Lower lobe of right lung (tissue), 2 donors: ENCODE results near the gene MMAB. TPM values are rescaled to one million over a fixed set of nuclear protein-coding genes. Genes with fewer than 3 reads are reported as not detected.

Experiments used
- ATAC-seq, 2 donors: fragments of 200-7000 bp; cut with Tn5 transposase; one replicate each; pipeline ENCODE4 v1.9.1; 2020 to 2022; ENCODE audit warnings: mild to moderate bottlenecking in 2 of 2, moderate library complexity in 2 of 2
- DNase-seq: peaks from one replicate; pipeline ENCODE4 v3.0.0-alpha.2; 2020
- H3K27ac ChIP-seq: fragments of 200-600 bp; one replicate; pipeline ENCODE4 v1.8.0; 2022
- H3K27me3 ChIP-seq: fragments of 200-600 bp; one replicate; pipeline ENCODE4 v1.8.0; 2022; ENCODE audit warnings: low read depth
- H3K36me3 ChIP-seq: fragments of 200-600 bp; one replicate; pipeline ENCODE4 v1.8.0; 2022; ENCODE audit warnings: mild to moderate bottlenecking
- H3K4me1 ChIP-seq: fragments of 200-600 bp; one replicate; pipeline ENCODE4 v1.8.0; 2022
- H3K4me3 ChIP-seq: fragments of 200-600 bp; one replicate; pipeline ENCODE4 v1.8.0; 2022; ENCODE audit warnings: mild to moderate bottlenecking
- H3K9me3 ChIP-seq: fragments of 200-600 bp; one replicate; pipeline ENCODE4 v1.8.0; 2022
- intact Hi-C: fragments of 100-400 bp; cut with DNase I; formaldehyde crosslinking; loops from one replicate; pipeline ENCODE4 v1.11.0; 2022
- total RNA-seq: library from RNA; stranded (reverse); fragmentation: NEBNext Ultra II Directional; extraction: Animal tissue kit (Norgen Biotek cat#: 25700); gene quantifications from one replicate; pipeline ENCODE4 v1.2.1, GENCODE V29; 2021
- TF ChIP-seq, protein P1 (sequence below): fragments of 200-600 bp; IDR thresholded peaks from one replicate; pipeline ENCODE4 v1.8.0; 2022; ENCODE audit warnings: antibody characterized with exemption, mild to moderate bottlenecking
- donor health status: DM: no; HTN: yes; CAD: no; lungs with severe emphysema.

Gene MMAB
- total RNA-seq, 1 donor from 2014 or later: 55.0 TPM

DNA sequence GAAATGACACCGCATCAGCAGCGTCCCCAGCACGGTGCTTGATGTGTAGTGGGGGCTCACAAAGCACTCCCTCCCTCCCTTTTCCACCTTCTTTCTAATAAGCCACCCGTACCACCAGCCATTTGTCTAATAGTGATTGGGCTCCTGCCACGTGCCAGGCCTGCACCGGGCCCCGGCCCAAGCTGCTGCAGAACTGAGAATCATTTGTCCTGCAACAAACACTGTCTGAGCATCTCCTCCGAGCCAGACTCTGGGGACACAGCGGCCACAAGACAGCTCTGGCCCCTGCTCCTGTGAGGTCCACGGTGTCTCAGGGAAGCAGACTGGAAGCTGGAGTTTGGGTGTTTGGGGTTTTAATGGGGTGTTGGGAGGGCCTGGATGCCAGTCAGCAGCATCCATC, 44.2 kb upstream of the MMAB start:
- H3K9me3 ChIP-seq: no peaks in the 10 kb centered on the region
- no peaks in the 10 kb centered on the region for H3K4me1 ChIP-seq
- H3K36me3 ChIP-seq: no peaks in the 10 kb centered on the region
- H3K4me3 ChIP-seq: no peak overlapping the region
- ATAC-seq (no peak), DNase-seq (no peak)
- TF ChIP-seq, protein P1, sequence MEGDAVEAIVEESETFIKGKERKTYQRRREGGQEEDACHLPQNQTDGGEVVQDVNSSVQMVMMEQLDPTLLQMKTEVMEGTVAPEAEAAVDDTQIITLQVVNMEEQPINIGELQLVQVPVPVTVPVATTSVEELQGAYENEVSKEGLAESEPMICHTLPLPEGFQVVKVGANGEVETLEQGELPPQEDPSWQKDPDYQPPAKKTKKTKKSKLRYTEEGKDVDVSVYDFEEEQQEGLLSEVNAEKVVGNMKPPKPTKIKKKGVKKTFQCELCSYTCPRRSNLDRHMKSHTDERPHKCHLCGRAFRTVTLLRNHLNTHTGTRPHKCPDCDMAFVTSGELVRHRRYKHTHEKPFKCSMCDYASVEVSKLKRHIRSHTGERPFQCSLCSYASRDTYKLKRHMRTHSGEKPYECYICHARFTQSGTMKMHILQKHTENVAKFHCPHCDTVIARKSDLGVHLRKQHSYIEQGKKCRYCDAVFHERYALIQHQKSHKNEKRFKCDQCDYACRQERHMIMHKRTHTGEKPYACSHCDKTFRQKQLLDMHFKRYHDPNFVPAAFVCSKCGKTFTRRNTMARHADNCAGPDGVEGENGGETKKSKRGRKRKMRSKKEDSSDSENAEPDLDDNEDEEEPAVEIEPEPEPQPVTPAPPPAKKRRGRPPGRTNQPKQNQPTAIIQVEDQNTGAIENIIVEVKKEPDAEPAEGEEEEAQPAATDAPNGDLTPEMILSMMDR: no peak
- H3K27ac ChIP-seq: no peak overlapping the region
- intact Hi-C loops: no loop called here
- H3K27me3 ChIP-seq: peaks cover 9% of the 10 kb centered on the region

DNA sequence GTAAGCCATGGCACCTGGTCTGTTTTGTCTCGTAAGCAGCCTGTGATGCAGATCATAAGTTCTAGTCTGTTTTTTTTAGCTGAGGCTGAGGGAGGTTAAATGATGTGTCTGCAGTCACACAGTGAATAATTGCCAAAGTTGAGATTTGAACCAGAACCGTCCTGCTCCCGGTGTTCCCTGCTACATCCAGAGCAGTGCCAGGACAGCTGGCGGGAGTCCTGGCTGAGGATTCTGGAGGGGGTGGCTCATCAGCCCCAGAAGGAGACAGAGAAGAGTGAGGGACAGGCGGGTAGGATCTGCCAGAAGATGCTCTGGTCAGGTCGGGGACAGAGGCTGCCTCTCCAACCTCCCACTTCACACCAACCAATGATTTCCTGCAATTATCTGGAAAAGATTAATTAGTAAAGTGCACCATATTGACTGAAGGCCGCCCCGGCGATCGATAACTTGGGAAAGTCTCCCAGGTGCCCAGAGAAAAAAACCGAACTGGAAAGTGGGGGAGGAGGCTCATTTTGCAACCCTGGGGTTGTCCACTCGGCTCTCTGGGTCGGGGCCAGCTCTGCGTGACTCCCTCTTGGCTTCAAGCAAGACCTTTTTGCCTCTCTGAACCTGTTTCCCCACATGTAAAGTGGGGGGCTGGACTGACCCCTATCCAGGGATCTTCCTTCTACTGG, 42.4 kb upstream of the MMAB start:
- no peak overlapping the region for H3K4me3 ChIP-seq
- H3K9me3 ChIP-seq: no peaks in the 10 kb centered on the region
- no peaks in the 10 kb centered on the region for H3K4me1 ChIP-seq
- no peaks in the 10 kb centered on the region for H3K36me3 ChIP-seq
- intact Hi-C loops: no loop called here
- DNase-seq: no peak
- no peak overlapping the region for H3K27ac ChIP-seq
- H3K27me3 ChIP-seq: peaks cover 21% of the 10 kb centered on the region
- TF ChIP-seq, protein P1: no peak
- ATAC-seq: no peak

DNA sequence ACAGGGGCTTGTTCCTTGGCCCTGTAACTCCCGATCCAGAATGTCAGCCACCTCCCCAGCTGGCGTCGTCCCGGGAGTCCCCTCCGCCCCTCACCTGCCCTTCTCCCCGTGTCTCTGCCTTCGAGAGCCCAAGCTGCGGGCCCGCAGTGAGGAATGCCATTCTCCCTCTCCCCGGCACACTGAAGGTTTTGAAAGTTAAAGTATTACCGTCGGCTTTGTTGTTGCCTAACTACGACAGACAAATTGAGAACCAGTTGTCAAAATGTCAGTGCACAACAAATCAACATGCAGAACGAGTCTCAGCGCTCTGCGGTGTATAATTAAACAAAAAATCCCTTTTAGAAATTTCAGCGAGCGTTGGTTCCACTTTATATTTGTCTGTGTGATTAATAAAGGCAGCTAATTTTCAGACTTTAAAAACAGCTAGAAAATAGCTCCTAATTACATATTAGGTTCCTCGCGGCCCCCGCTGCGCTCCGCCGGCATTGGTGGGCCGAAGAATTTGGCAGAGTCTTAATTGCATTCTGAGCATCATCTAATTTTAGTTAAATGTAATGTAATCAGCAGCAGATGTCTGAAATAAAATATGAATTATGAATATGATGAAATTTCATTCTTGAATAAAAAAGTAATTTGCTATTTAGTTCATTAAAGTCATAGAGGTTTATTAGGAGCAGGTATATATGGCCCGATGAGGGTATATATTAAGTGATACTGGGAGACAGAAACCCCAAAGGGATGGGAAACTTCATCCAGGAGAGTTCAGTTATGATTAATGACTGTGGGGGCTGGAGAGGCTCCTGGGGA, 40.5 kb upstream of the MMAB start:
- Histone ChIP-seq H3K27me3 (peaks cover 21% of the 10 kb centered on the region), H3K4me1 (no peaks in the 10 kb centered on the region), H3K4me3 (no peak overlapping the region), H3K9me3 (no peaks in the 10 kb centered on the region), H3K27ac (no peak overlapping the region), H3K36me3 (no peaks in the 10 kb centered on the region)
- TF ChIP-seq, protein P1: no peak
- intact Hi-C loops: no loop called here
- no peak for ATAC-seq
- no peak for DNase-seq

DNA sequence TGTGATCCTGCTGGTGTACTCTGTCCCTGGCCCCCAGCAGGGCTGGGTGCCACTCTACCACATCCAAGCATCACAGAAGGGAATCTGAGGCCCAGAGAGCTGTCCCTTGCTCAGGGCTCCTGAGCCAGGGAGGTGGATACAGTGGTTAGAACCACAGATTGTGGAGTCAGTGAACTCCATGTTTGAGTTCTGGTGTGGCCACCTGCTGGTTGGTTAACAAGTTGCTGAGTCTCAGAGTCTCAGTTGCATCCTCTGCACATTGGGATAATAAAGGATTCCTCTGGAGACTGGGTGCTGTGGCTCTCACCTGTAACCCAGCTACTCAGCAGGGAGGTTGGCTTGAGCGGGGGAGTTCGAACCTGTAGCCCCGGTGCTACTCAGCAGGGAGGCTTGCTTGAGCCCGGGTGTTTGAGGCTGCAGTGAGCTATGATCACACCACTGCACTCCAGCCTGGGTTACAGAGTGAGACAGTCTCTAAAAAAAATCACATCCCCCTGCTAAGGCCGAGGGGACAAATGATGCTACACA, 39.7 kb upstream of the MMAB start:
- H3K27me3 ChIP-seq: peaks cover 25% of the 10 kb centered on the region
- no peaks in the 10 kb centered on the region for H3K36me3 ChIP-seq
- ATAC-seq (no peak), DNase-seq (no peak)
- no peaks in the 10 kb centered on the region for H3K4me1 ChIP-seq
- H3K9me3 ChIP-seq: no peaks in the 10 kb centered on the region
- intact Hi-C loops: no loop called here
- TF ChIP-seq, protein P1: no peak
- H3K27ac ChIP-seq: no peak overlapping the region
- no peak overlapping the region for H3K4me3 ChIP-seq

DNA sequence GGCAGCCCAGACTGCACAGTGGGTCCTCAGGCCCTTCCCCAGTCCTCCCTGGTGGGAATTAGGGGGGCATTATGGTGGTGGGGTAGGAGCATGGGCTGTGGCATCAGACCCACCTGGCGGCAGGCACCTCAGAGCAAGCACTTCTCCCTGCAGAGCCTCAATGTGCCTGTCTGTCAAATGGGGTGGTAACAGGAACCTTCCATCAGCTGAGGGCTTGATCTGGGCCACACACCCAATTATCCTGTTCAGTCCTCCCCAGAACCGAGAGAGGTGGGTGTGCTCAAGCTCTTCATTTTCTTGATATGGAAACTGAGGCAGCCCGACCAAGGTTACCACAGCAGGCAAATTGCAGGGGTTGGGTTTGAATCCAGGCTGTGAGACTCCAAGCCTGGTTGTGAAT, 38.7 kb upstream of the MMAB start:
- H3K27me3 ChIP-seq: peaks cover 29% of the 10 kb centered on the region
- no peaks in the 10 kb centered on the region for H3K4me1 ChIP-seq
- H3K9me3 ChIP-seq: no peaks in the 10 kb centered on the region
- no peak overlapping the region for H3K27ac ChIP-seq
- intact Hi-C loops: no loop called here
- H3K36me3 ChIP-seq: no peaks in the 10 kb centered on the region
- no peak for DNase-seq
- no peak overlapping the region for H3K4me3 ChIP-seq
- TF ChIP-seq, protein P1: no peak
- ATAC-seq: no peak
